GM12864 (cell line): Measurements from ENCODE around the gene KRTAP5-8.
"Not testable (repeated sequence)": the region's sequence is repeated elsewhere in the genome, so short reads cannot be mapped to it uniquely, and the experiment has no call there.

Experiments
- DNase-seq: peaks from one replicate; pipeline ENCODE4 v3.0.0-alpha.2; 2011; ENCODE audit warnings: low read depth
- H3K4me3 ChIP-seq: 2 replicates; pipeline ENCODE4 v1.5.1; 2011; ENCODE audit warnings: mild to moderate bottlenecking, low read depth, low read length, control low read depth
- TF ChIP-seq, protein P1 (sequence below): IDR thresholded peaks from 2 replicates; pipeline ENCODE4 v1.5.1; 2011; ENCODE audit warnings: low read depth, mild to moderate bottlenecking, moderate library complexity, low read length, control low read depth, inconsistent platforms; ENCODE audit errors: missing control alignments

KRTAP5-8 gene

DNA sequence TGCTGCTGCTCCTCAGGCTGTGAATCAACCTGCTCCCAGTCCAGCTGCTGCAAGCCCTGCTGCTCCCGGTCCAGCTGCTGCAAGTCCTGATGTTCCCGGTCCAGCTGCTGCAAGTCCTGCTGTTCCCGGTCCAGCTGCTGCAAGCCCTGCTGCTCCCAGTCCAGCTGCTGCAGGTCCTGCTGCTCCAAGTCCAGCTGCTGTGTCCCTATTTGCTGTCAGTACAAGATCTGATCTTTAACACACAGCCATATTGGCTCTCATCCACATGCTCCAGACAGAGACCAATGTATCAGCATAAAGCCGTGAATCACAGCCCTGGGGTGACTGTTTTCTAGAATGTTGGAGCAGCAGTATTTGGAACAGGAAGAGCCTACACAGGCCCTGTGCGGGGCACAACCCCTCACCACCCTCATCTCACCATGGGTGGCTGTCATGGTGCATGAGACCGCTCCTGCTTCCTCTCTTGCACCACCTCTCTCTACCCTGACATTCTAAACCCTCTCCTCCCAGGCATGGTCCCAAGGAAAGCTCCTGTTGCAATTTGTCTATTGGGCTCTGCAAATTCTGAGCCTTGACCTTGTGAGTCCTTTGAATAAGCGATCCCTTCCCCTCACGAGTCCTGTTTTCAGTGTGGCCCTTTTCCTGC lies 31.0 kb downstream of the KRTAP5-8 start:
- TF ChIP-seq, protein P1, sequence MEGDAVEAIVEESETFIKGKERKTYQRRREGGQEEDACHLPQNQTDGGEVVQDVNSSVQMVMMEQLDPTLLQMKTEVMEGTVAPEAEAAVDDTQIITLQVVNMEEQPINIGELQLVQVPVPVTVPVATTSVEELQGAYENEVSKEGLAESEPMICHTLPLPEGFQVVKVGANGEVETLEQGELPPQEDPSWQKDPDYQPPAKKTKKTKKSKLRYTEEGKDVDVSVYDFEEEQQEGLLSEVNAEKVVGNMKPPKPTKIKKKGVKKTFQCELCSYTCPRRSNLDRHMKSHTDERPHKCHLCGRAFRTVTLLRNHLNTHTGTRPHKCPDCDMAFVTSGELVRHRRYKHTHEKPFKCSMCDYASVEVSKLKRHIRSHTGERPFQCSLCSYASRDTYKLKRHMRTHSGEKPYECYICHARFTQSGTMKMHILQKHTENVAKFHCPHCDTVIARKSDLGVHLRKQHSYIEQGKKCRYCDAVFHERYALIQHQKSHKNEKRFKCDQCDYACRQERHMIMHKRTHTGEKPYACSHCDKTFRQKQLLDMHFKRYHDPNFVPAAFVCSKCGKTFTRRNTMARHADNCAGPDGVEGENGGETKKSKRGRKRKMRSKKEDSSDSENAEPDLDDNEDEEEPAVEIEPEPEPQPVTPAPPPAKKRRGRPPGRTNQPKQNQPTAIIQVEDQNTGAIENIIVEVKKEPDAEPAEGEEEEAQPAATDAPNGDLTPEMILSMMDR, result no peak
- DNase-seq, result no peak
- H3K4me3 ChIP-seq, result no peak overlapping the region

DNA sequence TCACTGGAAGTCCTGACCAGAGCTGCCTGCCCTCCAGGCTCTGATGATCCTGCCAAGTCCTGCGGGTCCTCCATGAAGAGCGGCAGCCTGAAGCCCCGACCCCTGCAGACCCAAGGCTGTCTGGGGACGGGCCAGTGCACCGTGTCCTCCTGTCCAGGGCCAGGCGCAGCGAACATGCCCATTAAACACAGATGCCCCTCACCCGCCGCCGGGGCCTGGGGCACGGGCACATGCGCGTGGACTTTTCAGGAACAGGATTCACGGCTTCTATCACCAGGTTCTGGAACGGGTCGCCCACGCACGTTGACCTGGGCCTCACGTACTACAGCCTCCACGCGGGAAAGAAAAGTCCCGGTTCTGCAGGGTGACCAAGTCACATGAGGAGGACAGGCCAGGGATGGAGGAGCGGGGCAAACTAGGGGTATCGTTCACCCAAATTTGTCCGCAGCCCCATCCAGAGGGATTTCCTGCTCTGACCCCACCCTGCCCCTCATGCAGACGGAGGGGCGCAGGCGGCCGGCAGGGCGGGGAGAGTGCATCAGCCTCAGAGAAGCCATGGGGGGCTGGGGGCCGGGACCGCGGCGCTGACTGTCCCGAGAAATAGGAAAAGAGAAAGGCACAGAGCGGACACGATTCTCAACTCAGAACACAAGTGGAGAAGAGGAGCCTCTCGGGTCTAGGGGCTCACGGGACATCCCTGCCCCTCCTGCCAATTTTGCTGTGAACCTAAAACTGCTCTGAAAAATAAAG lies 33.5 kb downstream of the KRTAP5-8 start:
- not testable (repeated sequence) for DNase-seq, H3K4me3 ChIP-seq

DNA sequence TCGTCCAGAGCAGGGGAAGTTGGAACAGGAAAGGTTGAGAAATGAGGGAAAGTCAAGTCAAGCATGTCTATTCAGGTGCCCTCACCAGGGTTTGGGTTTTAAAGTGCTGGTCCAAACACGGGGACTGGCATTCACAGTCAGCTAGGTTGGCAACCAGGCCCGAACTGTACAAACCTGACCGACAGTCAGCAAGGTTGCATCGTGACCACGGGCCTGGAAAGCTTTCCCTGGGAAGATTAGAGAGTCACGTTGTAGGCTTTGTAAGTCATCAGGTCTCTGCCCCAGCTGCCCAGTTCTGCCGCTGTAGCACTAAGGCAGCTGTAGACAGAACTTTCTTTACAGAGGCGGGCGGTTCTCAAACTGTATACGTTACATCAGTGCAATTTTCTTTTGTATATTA lies 35.0 kb downstream of the KRTAP5-8 start:
- TF ChIP-seq, protein P1, result no peak

DNA sequence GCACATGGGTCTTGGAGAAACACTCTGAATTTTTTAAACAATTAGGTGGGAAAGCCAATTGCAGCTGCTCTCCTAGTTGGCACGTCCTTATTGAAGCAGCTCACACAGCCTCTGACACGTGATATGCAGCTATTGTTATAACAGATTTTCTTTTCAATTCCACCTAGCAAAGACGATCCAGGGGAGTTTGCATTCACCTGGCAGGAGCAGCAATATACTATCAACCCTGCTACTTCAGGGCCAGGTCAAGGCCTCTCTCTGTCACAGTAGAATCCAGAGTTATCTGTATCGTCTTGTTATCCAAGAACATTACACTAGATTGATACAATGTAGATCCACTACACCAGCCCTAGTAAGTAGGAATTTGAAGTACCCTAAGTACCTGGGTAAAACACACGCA lies 36.6 kb downstream of the KRTAP5-8 start:
- TF ChIP-seq, protein P1, result no peak
- no peak overlapping the region for H3K4me3 ChIP-seq
- no peak for DNase-seq

More for the DNA sequence above, 35.0 kb downstream of the KRTAP5-8 start:
- H3K4me3 ChIP-seq, result no peak overlapping the region
- no peak for DNase-seq

DNA sequence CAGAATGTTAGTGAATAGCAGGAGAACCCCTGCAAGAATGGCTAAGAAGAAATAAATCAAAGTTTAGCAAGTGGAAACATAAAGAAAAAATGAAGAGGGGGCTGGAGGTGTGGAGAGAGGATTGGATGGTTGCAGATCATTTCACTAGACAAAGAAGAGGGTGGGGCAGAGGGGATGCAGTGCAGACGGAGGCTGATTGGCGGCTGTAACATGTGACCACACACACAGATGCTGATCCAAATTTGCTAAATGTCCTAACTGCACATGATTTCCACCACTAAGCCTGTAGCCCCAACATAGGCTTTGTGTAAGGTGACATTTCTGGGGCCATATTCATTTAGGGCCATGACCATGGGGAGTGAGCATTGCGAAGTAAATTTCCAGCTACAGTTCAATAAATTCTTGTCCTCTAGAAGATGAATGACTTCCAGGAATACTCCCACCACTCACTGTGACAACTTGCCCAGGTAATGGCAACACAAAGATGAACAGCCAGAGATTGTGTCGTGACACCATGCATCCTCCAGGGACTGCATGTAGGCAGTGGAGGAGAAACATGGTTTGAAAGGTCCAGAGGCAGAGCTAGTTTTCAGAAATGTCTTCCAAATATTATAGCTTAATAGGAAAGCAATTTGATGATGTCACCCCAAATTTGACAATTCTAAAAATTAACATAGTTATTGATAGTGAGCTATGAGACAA lies 38.0 kb downstream of the KRTAP5-8 start:
- H3K4me3 ChIP-seq, result no peak overlapping the region
- DNase-seq, result no peak
- TF ChIP-seq, protein P1, result no peak

DNA sequence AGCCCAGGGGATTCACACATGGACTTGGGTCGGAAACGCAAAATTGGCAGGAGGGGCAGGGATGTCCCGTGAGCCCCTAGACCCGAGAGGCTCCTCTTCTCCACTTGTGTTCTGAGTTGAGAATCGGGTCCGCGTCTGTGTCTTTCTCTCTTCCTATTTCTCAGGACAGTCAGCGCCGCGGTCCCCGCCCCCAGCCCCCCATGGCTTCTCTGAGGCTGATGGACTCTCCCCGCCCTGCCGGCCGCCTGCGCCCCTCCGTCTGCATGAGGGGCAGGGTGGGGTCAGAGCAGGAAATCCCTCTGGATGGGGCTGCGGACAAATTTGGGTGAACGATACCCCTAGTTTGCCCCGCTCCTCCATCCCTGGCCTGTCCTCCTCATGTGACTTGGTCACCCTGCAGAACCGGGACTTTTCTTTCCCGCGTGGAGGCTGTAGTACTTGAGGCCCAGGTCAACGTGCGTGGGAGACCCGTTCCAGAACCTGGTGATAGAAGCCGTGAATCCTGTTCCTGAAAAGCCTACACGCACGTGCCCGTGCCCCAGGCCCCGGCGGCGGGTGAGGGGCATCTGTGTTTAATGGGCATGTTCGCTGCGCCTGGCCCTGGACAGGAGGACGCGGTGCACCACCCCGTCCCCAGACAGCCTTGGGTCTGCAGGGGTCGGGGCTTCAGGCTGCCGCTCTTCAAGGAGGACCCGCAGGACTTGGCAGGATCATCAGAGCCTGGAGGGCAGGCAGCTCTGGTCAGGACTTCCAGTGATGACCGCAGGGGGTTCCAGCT lies 39.1 kb downstream of the KRTAP5-8 start:
- not testable (repeated sequence) for H3K4me3 ChIP-seq, DNase-seq

DNA sequence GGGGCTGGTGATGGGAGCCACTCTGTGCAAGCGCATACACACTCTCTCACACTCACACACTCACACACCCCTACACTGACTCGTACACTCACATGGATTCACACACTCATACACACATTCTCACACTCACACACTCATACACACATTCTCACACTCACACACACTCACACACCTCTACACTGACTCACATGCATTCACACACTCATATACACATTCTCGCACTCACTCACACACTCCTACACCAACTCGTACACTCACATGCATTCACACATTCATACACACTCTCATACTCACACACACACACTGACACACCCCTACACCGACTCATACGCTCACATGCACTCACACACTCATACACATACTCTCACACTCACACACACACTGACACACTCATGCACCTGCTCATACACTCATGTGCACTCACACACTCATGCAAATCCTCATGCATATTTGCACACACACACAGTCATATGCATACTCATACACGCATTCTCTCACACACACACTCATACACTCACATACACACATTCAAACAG lies 39.7 kb downstream of the KRTAP5-8 start:
- TF ChIP-seq, protein P1, result no peak
- H3K4me3 ChIP-seq, result no peak overlapping the region
- no peak for DNase-seq

DNA sequence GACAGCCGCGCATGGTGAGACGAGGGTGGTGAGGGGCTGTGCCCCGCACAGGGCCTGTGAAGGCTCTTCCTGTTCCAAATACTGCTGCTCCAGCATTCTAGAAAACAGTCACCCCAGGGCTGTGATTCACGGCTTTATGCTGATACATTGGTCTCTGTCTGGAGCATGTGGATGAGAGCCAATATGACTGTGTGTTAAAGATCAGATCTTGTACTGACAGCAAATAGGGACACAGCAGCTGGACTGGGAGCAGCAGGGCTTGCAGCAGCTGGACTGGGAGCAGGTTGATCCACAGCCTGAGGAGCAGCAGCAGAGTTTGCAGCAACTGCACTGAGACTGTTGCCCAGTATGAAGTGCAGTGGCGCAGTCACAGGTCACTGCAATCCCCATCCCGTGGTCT lies 41.7 kb downstream of the KRTAP5-8 start:
- not testable (repeated sequence) for DNase-seq, H3K4me3 ChIP-seq
